GM12878 (cell line): ENCODE results near the gene SLC28A1.

Experiments
- BCL11A ChIP-seq: IDR thresholded peaks from 2 replicates; pipeline ENCODE4 v1.6.1; 2011; ENCODE audit warnings: low read depth, low read length
- EZH2 ChIP-seq: IDR thresholded peaks from 2 replicates; pipeline ENCODE4 v1.6.1; 2012; ENCODE audit warnings: low read depth, mild to moderate bottlenecking, control low read depth, inconsistent platforms, low read length, borderline replicate concordance; ENCODE audit not compliant: control insufficient read depth
- MXI1 ChIP-seq: fragments of 150-350 bp; IDR thresholded peaks from 2 replicates; pipeline ENCODE4 v1.6.1; 2011; ENCODE audit warnings: low read depth, mild to moderate bottlenecking, inconsistent platforms, low read length, improper control_type of control experiment
- TF ChIP-seq, protein P1 (sequence below), 3 experiments: IDR thresholded peaks in 2 of 3; conservative IDR thresholded peaks in 1 of 3; 2 replicates each; pipeline ENCODE4 v1.5.1; 2011; ENCODE audit warnings: low read depth in 3 of 3, low read length in 3 of 3, mild to moderate bottlenecking in 3 of 3, control low read depth in 2 of 3, moderate library complexity in 2 of 3, inconsistent platforms in 1 of 3, mixed read lengths in 1 of 3; ENCODE audit not compliant: control insufficient read depth in 2 of 3, insufficient read depth in 1 of 3; ENCODE audit errors: extremely low read depth in 1 of 3
- TF ChIP-seq, protein P2 (sequence below): IDR thresholded peaks from 2 replicates; pipeline ENCODE4 v1.6.1; 2011; ENCODE audit warnings: borderline replicate concordance, low read depth, mild to moderate bottlenecking, moderate library complexity, low read length; ENCODE audit not compliant: insufficient read depth, poor library complexity, severe bottlenecking
- TF ChIP-seq, protein P3 (sequence below): fragments of 450-650 bp; IDR thresholded peaks from 2 replicates; pipeline ENCODE4 v1.6.1; 2017; ENCODE audit warnings: antibody characterized with exemption, mild to moderate bottlenecking, moderate library complexity

DNA sequence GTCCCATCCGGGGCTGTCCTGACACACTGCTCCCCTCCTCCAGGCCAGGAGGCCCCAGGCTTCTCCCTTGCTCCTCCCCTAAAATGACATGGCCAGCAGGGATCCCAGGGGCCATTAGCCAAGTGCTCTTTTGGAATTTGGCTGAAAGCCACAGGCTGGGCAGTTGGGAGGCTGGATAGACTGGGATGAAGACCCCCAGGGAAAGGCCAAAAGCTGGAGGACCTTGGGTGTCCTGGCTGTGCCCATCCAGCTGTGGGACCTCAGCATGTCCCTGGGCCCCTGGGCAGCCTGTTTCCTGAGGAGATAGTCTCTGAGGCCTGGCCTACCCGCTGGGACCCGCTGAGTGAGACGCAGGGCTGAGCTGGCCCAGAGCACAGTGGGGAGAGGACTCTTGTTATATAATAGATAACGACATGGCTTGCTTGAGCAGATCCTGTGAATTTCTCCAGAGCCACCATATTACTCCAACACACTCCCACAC is 91.4 kb downstream of the SLC28A1 start:
- no peak for TF ChIP-seq EZH2
- TF ChIP-seq BCL11A, result no peak
- TF ChIP-seq, protein P1, sequence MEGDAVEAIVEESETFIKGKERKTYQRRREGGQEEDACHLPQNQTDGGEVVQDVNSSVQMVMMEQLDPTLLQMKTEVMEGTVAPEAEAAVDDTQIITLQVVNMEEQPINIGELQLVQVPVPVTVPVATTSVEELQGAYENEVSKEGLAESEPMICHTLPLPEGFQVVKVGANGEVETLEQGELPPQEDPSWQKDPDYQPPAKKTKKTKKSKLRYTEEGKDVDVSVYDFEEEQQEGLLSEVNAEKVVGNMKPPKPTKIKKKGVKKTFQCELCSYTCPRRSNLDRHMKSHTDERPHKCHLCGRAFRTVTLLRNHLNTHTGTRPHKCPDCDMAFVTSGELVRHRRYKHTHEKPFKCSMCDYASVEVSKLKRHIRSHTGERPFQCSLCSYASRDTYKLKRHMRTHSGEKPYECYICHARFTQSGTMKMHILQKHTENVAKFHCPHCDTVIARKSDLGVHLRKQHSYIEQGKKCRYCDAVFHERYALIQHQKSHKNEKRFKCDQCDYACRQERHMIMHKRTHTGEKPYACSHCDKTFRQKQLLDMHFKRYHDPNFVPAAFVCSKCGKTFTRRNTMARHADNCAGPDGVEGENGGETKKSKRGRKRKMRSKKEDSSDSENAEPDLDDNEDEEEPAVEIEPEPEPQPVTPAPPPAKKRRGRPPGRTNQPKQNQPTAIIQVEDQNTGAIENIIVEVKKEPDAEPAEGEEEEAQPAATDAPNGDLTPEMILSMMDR (IDR thresholded peaks at IDR 0.05 in 2 of 3, conservative IDR thresholded peaks at IDR 0.05 in 1 of 3; ENCODE audit: control insufficient read depth in 2 of 3, extremely low read depth in 1 of 3, insufficient read depth in 1 of 3, low read depth in 3 of 3, low read length in 3 of 3), result no peak
- no peak for TF ChIP-seq MXI1
- TF ChIP-seq, protein P2, sequence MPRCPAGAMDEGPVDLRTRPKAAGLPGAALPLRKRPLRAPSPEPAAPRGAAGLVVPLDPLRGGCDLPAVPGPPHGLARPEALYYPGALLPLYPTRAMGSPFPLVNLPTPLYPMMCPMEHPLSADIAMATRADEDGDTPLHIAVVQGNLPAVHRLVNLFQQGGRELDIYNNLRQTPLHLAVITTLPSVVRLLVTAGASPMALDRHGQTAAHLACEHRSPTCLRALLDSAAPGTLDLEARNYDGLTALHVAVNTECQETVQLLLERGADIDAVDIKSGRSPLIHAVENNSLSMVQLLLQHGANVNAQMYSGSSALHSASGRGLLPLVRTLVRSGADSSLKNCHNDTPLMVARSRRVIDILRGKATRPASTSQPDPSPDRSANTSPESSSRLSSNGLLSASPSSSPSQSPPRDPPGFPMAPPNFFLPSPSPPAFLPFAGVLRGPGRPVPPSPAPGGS, result no peak
- TF ChIP-seq, protein P3, sequence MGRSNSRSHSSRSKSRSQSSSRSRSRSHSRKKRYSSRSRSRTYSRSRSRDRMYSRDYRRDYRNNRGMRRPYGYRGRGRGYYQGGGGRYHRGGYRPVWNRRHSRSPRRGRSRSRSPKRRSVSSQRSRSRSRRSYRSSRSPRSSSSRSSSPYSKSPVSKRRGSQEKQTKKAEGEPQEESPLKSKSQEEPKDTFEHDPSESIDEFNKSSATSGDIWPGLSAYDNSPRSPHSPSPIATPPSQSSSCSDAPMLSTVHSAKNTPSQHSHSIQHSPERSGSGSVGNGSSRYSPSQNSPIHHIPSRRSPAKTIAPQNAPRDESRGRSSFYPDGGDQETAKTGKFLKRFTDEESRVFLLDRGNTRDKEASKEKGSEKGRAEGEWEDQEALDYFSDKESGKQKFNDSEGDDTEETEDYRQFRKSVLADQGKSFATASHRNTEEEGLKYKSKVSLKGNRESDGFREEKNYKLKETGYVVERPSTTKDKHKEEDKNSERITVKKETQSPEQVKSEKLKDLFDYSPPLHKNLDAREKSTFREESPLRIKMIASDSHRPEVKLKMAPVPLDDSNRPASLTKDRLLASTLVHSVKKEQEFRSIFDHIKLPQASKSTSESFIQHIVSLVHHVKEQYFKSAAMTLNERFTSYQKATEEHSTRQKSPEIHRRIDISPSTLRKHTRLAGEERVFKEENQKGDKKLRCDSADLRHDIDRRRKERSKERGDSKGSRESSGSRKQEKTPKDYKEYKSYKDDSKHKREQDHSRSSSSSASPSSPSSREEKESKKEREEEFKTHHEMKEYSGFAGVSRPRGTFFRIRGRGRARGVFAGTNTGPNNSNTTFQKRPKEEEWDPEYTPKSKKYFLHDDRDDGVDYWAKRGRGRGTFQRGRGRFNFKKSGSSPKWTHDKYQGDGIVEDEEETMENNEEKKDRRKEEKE, result no peak
